HCT116 (cell line): ENCODE results near the gene JAK2. TPM values are rescaled to one million over a fixed set of nuclear protein-coding genes. Genes with fewer than 3 reads are reported as not detected.
"Not testable (repeated sequence)": the region's sequence is repeated elsewhere in the genome, so short reads cannot be mapped to it uniquely, and the experiment has no call there.

Source experiments
- ATAC-seq: fragments of 200-7000 bp; cut with Tn5 transposase; 2 replicates; pipeline ENCODE4 v1.9.1; 2020; ENCODE audit warnings: mild to moderate bottlenecking, moderate library complexity
- BruUV-seq: library from RNA; stranded (reverse); fragments of 400-500 nt; replicated peaks from 2 replicates; lab custom pipeline; 2021; lab: Mats Ljungman, UMichigan
- CTCF ChIA-PET: fragments of 300-600 bp; sonication (Branson Sonifier 250); formaldehyde crosslinking; loops from one replicate; lab custom pipeline; 2021; ENCODE audit warnings: antibody characterized with exemption; lab: Charles Lee
- POLR2A ChIA-PET: fragments of 300-600, 350-600 bp; sonication (Branson Sonifier 250); formaldehyde crosslinking; loops from one replicate; lab custom pipeline; 2021; ENCODE audit warnings: antibody characterized with exemption; lab: Charles Lee
- RAD21 ChIA-PET, 2 experiments: fragments of 300-600 bp; sonication (Branson Sonifier 250); formaldehyde crosslinking; loops; one replicate each; lab custom pipeline; 2023; ENCODE audit warnings: low total read pairs in 2 of 2; ENCODE audit not compliant: uncharacterized antibody in 2 of 2, unreplicated experiment in 2 of 2, low non-redundant PET in 1 of 2; lab: Charles Lee
- DNase-seq: peaks from one replicate; pipeline ENCODE4 v3.0.0-alpha.2; 2010; ENCODE audit warnings: low read depth, low spot score
- H2AFZ ChIP-seq: fragments of 200-600 bp; shearing (Covaris generic), sonication (generic); 2 replicates; pipeline ENCODE4 v1.6.1; 2017; ENCODE audit warnings: low read depth, mixed run types, mixed read lengths, antibody characterized with exemption, low read length; ENCODE audit not compliant: poor library complexity, severe bottlenecking
- H3K27ac ChIP-seq: 2 replicates; pipeline ENCODE4 v1.5.1; 2012; ENCODE audit warnings: low read depth, low read length
- H3K27me3 ChIP-seq: fragments of 200-600 bp; sonication (generic); 2 replicates; pipeline ENCODE4 v1.6.1; 2016; ENCODE audit warnings: mixed run types, low read length, mixed read lengths; ENCODE audit not compliant: insufficient read depth
- H3K36me3 ChIP-seq, 2 experiments: fragments of 200-500 bp in 1 of 2; fragments of 200-600 bp in 1 of 2; sonication (Bioruptor generic) in 1 of 2; sonication (generic) in 1 of 2; 2 replicates each; pipeline versions ENCODE4 v1.5.1 to v1.6.1; 2014 to 2016; ENCODE audit warnings: low read length in 2 of 2, inconsistent platforms in 1 of 2, mixed read lengths in 1 of 2, mixed run types in 1 of 2; ENCODE audit not compliant: insufficient read depth in 2 of 2, control insufficient read depth in 1 of 2
- H3K4me1 ChIP-seq, 2 experiments: fragments of 200-600 bp in 1 of 2; sonication (generic) in 1 of 2; 2 replicates each; pipeline versions ENCODE4 v1.5.1 to v1.6.1; 2012 to 2017; ENCODE audit warnings: low read length in 2 of 2, inconsistent platforms in 1 of 2, mild to moderate bottlenecking in 1 of 2, mixed read lengths in 1 of 2, mixed run types in 1 of 2, moderate library complexity in 1 of 2; ENCODE audit not compliant: insufficient read depth in 2 of 2, control insufficient read depth in 1 of 2
- H3K4me2 ChIP-seq: fragments of 200-600 bp; sonication (generic); 2 replicates; pipeline ENCODE4 v1.6.1; 2017; ENCODE audit warnings: mixed run types, low read length, mixed read lengths
- H3K4me3 ChIP-seq, 2 experiments: fragments of 200-600 bp in 1 of 2; sonication (generic) in 1 of 2; replicated peaks in 1 of 2; 2 replicates each; pipeline ENCODE4 v1.5.1; 2011 to 2016; ENCODE audit warnings: low read length in 2 of 2, control low read depth in 1 of 2, low read depth in 1 of 2, mild to moderate bottlenecking in 1 of 2, mixed read lengths in 1 of 2, mixed run types in 1 of 2
- H3K79me2 ChIP-seq: fragments of 200-600 bp; sonication (generic); 2 replicates; pipeline ENCODE4 v1.6.1; 2017; ENCODE audit warnings: mild to moderate bottlenecking, mixed run types, low read length, moderate library complexity, mixed read lengths; ENCODE audit not compliant: insufficient read depth
- H3K9ac ChIP-seq: fragments of 200-600 bp; sonication (generic); 2 replicates; pipeline ENCODE4 v1.6.1; 2016; ENCODE audit warnings: low read length, mixed read lengths
- H3K9me2 ChIP-seq: fragments of 200-600 bp; sonication (generic), shearing (Covaris generic); 2 replicates; pipeline ENCODE4 v1.6.1; 2017; ENCODE audit warnings: mixed run types, mild to moderate bottlenecking, moderate library complexity; ENCODE audit not compliant: insufficient read depth
- H3K9me3 ChIP-seq, 2 experiments: fragments of 200-500 bp in 1 of 2; fragments of 200-600 bp in 1 of 2; sonication (Bioruptor generic) in 1 of 2; sonication (generic) in 1 of 2; 2 replicates each; pipeline ENCODE4 v1.6.1; 2014 to 2017; ENCODE audit warnings: low read length in 2 of 2, mixed read lengths in 2 of 2, inconsistent platforms in 1 of 2, low read depth in 1 of 2, mild to moderate bottlenecking in 1 of 2, mixed run types in 1 of 2, moderate library complexity in 1 of 2; ENCODE audit not compliant: control insufficient read depth in 1 of 2, insufficient read depth in 1 of 2
- H4K20me1 ChIP-seq: fragments of 200-600 bp; sonication (generic), shearing (Covaris generic); 2 replicates; pipeline ENCODE4 v1.6.1; 2017; ENCODE audit warnings: mixed run types, mild to moderate bottlenecking, moderate library complexity; ENCODE audit not compliant: insufficient read depth
- CEBPB ChIP-seq: IDR thresholded peaks from 2 replicates; pipeline ENCODE4 v1.6.1; 2012; ENCODE audit warnings: low read depth
- EGR1 ChIP-seq: IDR thresholded peaks from 2 replicates; pipeline ENCODE4 v1.6.1; 2012; ENCODE audit warnings: low read depth
- EZH2 ChIP-seq: fragments of 200-600 bp; sonication (generic); IDR thresholded peaks from 2 replicates; pipeline ENCODE4 v1.6.1; 2017; ENCODE audit warnings: antibody characterized with exemption, mixed run types
- MAX ChIP-seq: IDR thresholded peaks from 2 replicates; pipeline ENCODE4 v1.6.1; 2012
- POLR2A ChIP-seq: IDR thresholded peaks from 2 replicates; pipeline ENCODE4 v1.7.0; 2011; ENCODE audit warnings: borderline replicate concordance; ENCODE audit not compliant: insufficient read depth, insufficient read length; ENCODE audit errors: extremely low read depth
- SIN3A ChIP-seq: IDR thresholded peaks from 2 replicates; pipeline ENCODE4 v1.6.1; 2012; ENCODE audit warnings: low read depth
- ZFX ChIP-seq: fragments of 450-650 bp; IDR thresholded peaks from 2 replicates; pipeline ENCODE4 v1.6.1; 2017
- ZNF274 ChIP-seq: fragments of 200-500 bp; sonication (Bioruptor generic); IDR thresholded peaks from 2 replicates; pipeline ENCODE4 v1.6.1; 2014; ENCODE audit warnings: mild to moderate bottlenecking, low read depth, low read length, inconsistent platforms
- intact Hi-C: fragments of 100-400 bp; cut with micrococcal nuclease; formaldehyde crosslinking; loops from 2 replicates; pipeline ENCODE4 v1.10.0; 2022
- total RNA-seq: library from RNA; stranded (reverse); gene quantifications from one replicate; pipeline ENCODE4 v1.2.1, GENCODE V29; 2021; ENCODE audit not compliant: unreplicated experiment
- TF ChIP-seq, protein P1 (sequence below): IDR thresholded peaks from 2 replicates; pipeline ENCODE4 v1.6.1; 2012

JAK2 gene
- total RNA-seq, 1 experiment from 2014 or later = 4.6 TPM

- ChIA-PET POLR2A (no interaction called here), CTCF (no interaction called here), RAD21 (no interaction called here)
- no peaks in the 10 kb centered on the region for H4K20me1 ChIP-seq
- no peak overlapping the region for H3K27ac ChIP-seq
- H3K4me1 ChIP-seq = no peaks in the 10 kb centered on the region
- no peak overlapping the region for H3K4me3 ChIP-seq
- intact Hi-C loops = no loop called here
- DNase-seq (no peak), ATAC-seq (no peak)
- no peak for TF ChIP-seq MAX
- no peak for TF ChIP-seq ZFX
- no peak for TF ChIP-seq POLR2A
- no peak for TF ChIP-seq EGR1
- TF ChIP-seq ZNF274 = no peak
- TF ChIP-seq, protein P1, sequence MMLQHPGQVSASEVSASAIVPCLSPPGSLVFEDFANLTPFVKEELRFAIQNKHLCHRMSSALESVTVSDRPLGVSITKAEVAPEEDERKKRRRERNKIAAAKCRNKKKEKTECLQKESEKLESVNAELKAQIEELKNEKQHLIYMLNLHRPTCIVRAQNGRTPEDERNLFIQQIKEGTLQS = no peak
- no peak for TF ChIP-seq EZH2
- H3K36me3 ChIP-seq = no peaks in the 10 kb centered on the region
- H3K9me2 ChIP-seq = no peaks in the 10 kb centered on the region
- no peak overlapping the region for H3K4me2 ChIP-seq
- H2AFZ ChIP-seq = no peak overlapping the region
- H3K79me2 ChIP-seq = no peaks in the 10 kb centered on the region
- no peaks in the 10 kb centered on the region for H3K9me3 ChIP-seq
- no TSS peak for BruUV-seq
- no peak overlapping the region for H3K9ac ChIP-seq
- no peaks in the 10 kb centered on the region for H3K27me3 ChIP-seq
These were observed 110.7 kb downstream of the JAK2 start for GRCh38 chr9:5095795-5096194.

DNA sequence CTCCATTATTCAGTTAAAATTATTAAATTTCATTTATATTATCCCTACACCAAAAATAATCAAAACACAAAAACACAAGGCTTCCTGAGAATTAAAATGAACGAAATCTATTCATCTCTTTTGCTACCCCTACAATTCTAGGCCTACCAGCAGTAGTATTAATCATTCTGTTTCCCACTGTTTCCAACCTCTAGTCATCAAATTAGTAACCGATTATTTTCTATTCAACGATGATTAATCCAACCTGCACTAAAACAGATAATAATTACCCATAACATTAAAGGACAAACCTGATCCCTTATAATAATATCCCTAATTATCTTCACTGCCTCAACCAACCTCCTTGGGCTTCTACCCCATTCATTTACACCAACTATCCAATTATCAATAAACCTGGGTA is 114.4 kb downstream of the JAK2 start:
- H3K9me2 ChIP-seq = no peaks in the 10 kb centered on the region
- no TSS peak for BruUV-seq
- H3K4me3 ChIP-seq = no peak overlapping the region
- RAD21 ChIA-PET = no interaction called here
- no peaks in the 10 kb centered on the region for H4K20me1 ChIP-seq
- no peak overlapping the region for H2AFZ ChIP-seq
- no peak overlapping the region for H3K9ac ChIP-seq
- no peaks in the 10 kb centered on the region for H3K27me3 ChIP-seq
- no peak for DNase-seq
- TF ChIP-seq, protein P1 = no peak
- TF ChIP-seq EZH2 (no peak), SIN3A (no peak), CEBPB (no peak)
- TF ChIP-seq, all 23 proteins: peak for 0
- ChIA-PET CTCF (no interaction called here), POLR2A (no interaction called here)
- H3K9me3 ChIP-seq = no peaks in the 10 kb centered on the region
- no peaks in the 10 kb centered on the region for H3K4me1 ChIP-seq
- intact Hi-C loops = no loop called here
- H3K36me3 ChIP-seq = no peaks in the 10 kb centered on the region
- H3K79me2 ChIP-seq = no peaks in the 10 kb centered on the region
- no peak for ATAC-seq
- no peak overlapping the region for H3K4me2 ChIP-seq
- H3K27ac ChIP-seq = no peak overlapping the region

GRCh38 chr9:5101127-5101526 is 116.1 kb downstream of the JAK2 start:
- H3K4me2 ChIP-seq, POLR2A ChIA-PET, H3K9me3 ChIP-seq, H3K4me1 ChIP-seq, H3K4me3 ChIP-seq, CTCF ChIA-PET, H3K79me2 ChIP-seq, intact Hi-C loops, H3K27ac ChIP-seq, BruUV-seq, H3K9me2 ChIP-seq, H3K9ac ChIP-seq, H3K27me3 ChIP-seq, H3K36me3 ChIP-seq, H2AFZ ChIP-seq, RAD21 ChIA-PET, H4K20me1 ChIP-seq, ATAC-seq, DNase-seq: not testable (repeated sequence)

GRCh38 chr9:5106517-5106916 is 121.4 kb downstream of the JAK2 start:
- DNase-seq, intact Hi-C loops, H4K20me1 ChIP-seq, CTCF ChIA-PET, BruUV-seq, H3K4me2 ChIP-seq, H2AFZ ChIP-seq, H3K79me2 ChIP-seq, H3K4me3 ChIP-seq, H3K9me3 ChIP-seq, RAD21 ChIA-PET, H3K36me3 ChIP-seq, H3K9ac ChIP-seq, H3K9me2 ChIP-seq, POLR2A ChIA-PET, H3K4me1 ChIP-seq, ATAC-seq, H3K27me3 ChIP-seq, H3K27ac ChIP-seq: not testable (repeated sequence)
